CD14-positive monocyte (primary cell): Measurements from ENCODE around the gene OS9. TPM values are rescaled to one million over a fixed set of nuclear protein-coding genes. Genes with fewer than 3 reads are reported as not detected.
"Not testable (repeated sequence)": the region's sequence is repeated elsewhere in the genome, so short reads cannot be mapped to it uniquely, and the experiment has no call there.

Source experiments
- DNase-seq, 3 donors: peaks; one replicate each; pipeline ENCODE4 v3.0.0-alpha.2; 2011 to 2022
- H2AFZ ChIP-seq: 2 replicates; pipeline ENCODE4 v1.6.0; 2012; ENCODE audit warnings: mild to moderate bottlenecking, low read depth, low read length, inconsistent platforms; ENCODE audit not compliant: insufficient read depth, poor library complexity, severe bottlenecking
- H3K27ac ChIP-seq, 2 donors: 1 replicate in 1 of 2; 2 replicates in 1 of 2; pipeline ENCODE4 v1.5.1; 2012 to 2013; ENCODE audit warnings: low read length in 2 of 2, control low read depth in 1 of 2, inconsistent platforms in 1 of 2, low read depth in 1 of 2, mild to moderate bottlenecking in 1 of 2
- H3K27me3 ChIP-seq, 2 donors: one replicate each; pipeline versions ENCODE4 v1.6.0 to v1.6.1; 2011 to 2013; ENCODE audit warnings: low read length in 2 of 2; ENCODE audit not compliant: control insufficient read depth in 2 of 2, insufficient read depth in 2 of 2
- H3K36me3 ChIP-seq, 2 donors: replicated peaks in 1 of 2; 1 replicate in 1 of 2; 2 replicates in 1 of 2; pipeline versions ENCODE4 v1.5.1 to v1.6.1; 2012 to 2013; ENCODE audit warnings: low read length in 2 of 2, control low read depth in 1 of 2, inconsistent platforms in 1 of 2, mild to moderate bottlenecking in 1 of 2; ENCODE audit not compliant: insufficient read depth in 2 of 2, control insufficient read depth in 1 of 2
- H3K4me1 ChIP-seq, 2 donors: 1 replicate in 1 of 2; 2 replicates in 1 of 2; pipeline versions ENCODE4 v1.5.1 to v1.6.1; 2012 to 2013; ENCODE audit warnings: low read length in 2 of 2, control low read depth in 1 of 2, inconsistent platforms in 1 of 2, mild to moderate bottlenecking in 1 of 2, moderate library complexity in 1 of 2; ENCODE audit not compliant: insufficient read depth in 2 of 2, control insufficient read depth in 1 of 2
- H3K4me2 ChIP-seq: replicated peaks from 2 replicates; pipeline ENCODE3; 2012; ENCODE audit warnings: low read length, moderate library complexity, mild to moderate bottlenecking; ENCODE audit not compliant: poor library complexity, severe bottlenecking; ENCODE audit errors: extremely low read depth
- H3K4me3 ChIP-seq, 3 experiments: fragments of 200-600 bp in 1 of 3; sonication (generic) in 1 of 3; replicated peaks in 1 of 3; 1 replicate in 2 of 3; 2 replicates in 1 of 3; pipeline ENCODE4 v1.5.1; 2011 to 2013; ENCODE audit warnings: low read length in 3 of 3, mild to moderate bottlenecking in 3 of 3, control low read depth in 2 of 3, low read depth in 2 of 3, inconsistent platforms in 1 of 3, moderate library complexity in 1 of 3
- H3K79me2 ChIP-seq: 2 replicates; pipeline ENCODE4 v1.6.0; 2012; ENCODE audit warnings: mild to moderate bottlenecking, control low read depth, inconsistent platforms, low read length, moderate library complexity; ENCODE audit not compliant: insufficient read depth
- H3K9ac ChIP-seq: 2 replicates; pipeline ENCODE4 v1.6.0; 2017; ENCODE audit warnings: low read length, mild to moderate bottlenecking; ENCODE audit not compliant: insufficient read depth, poor library complexity, severe bottlenecking
- H3K9me3 ChIP-seq, 2 donors: replicated peaks in 1 of 2; 1 replicate in 1 of 2; 2 replicates in 1 of 2; pipeline versions ENCODE4 v1.5.1 to v1.6.1; 2012 to 2013; ENCODE audit warnings: low read length in 2 of 2, control low read depth in 1 of 2; ENCODE audit not compliant: control insufficient read depth in 1 of 2, insufficient read depth in 1 of 2
- H4K20me1 ChIP-seq: 2 replicates; pipeline ENCODE4 v1.6.0; 2012; ENCODE audit warnings: mild to moderate bottlenecking, low read length, control low read depth, moderate library complexity; ENCODE audit not compliant: insufficient read depth
- H3K27ac Mint-ChIP-seq, 7 donors: one replicate each; pipeline ENCODE4 v1.8.0; 2020; ENCODE audit warnings: mild to moderate bottlenecking in 7 of 7, mixed read lengths in 7 of 7, moderate library complexity in 6 of 7, inconsistent platforms in 2 of 7
- H3K27me3 Mint-ChIP-seq, 3 donors: one replicate each; pipeline ENCODE4 v1.8.0; 2021 to 2022; ENCODE audit warnings: low read depth in 3 of 3, mild to moderate bottlenecking in 3 of 3, mixed read lengths in 3 of 3, moderate library complexity in 3 of 3, inconsistent platforms in 1 of 3
- H3K36me3 Mint-ChIP-seq, 2 donors: one replicate each; pipeline ENCODE4 v1.8.0; 2020; ENCODE audit warnings: mixed read lengths in 2 of 2, inconsistent platforms in 1 of 2, mild to moderate bottlenecking in 1 of 2
- H3K4me1 Mint-ChIP-seq: one replicate; pipeline ENCODE4 v1.8.0; 2020; ENCODE audit warnings: mild to moderate bottlenecking, mixed read lengths
- H3K4me3 Mint-ChIP-seq, 2 donors: one replicate each; pipeline ENCODE4 v1.8.0; 2020; ENCODE audit warnings: mild to moderate bottlenecking in 2 of 2, mixed read lengths in 2 of 2, moderate library complexity in 1 of 2
- H3K9me3 Mint-ChIP-seq, 7 donors: one replicate each; pipeline ENCODE4 v1.8.0; 2020 to 2022; ENCODE audit warnings: mixed read lengths in 7 of 7, mild to moderate bottlenecking in 6 of 7, moderate library complexity in 6 of 7, inconsistent platforms in 2 of 7
- CTCF ChIP-seq: fragments of 200-600 bp; IDR thresholded peaks from one replicate; pipeline ENCODE4 v1.8.0; 2022; ENCODE audit warnings: antibody characterized with exemption, mild to moderate bottlenecking
- WGBS: methylation state at CpG from one replicate; pipeline ENCODE4 v1.1.5; 2013; ENCODE audit warnings: missing lambda C conversion rate; ENCODE audit not compliant: insufficient coverage; 5-methylcytosine and 5-hydroxymethylcytosine counted together
- intact Hi-C, 2 donors: fragments of 100-400 bp; cut with micrococcal nuclease; formaldehyde crosslinking; loops; one replicate each; pipeline versions ENCODE4 v1.15.0 to v1.15.1; 2023
- polyA plus RNA-seq, 3 donors: library from polyadenylated mRNA; depleted of rRNA in 1 of 3; unstranded in 2 of 3; stranded (reverse) in 1 of 3; fragments of 300-500 nt in 2 of 3; fragments of >200 nt in 1 of 3; fragmentation: Illumina TruSeq in 2 of 3; gene quantifications; 1 replicate in 2 of 3; 2 replicates in 1 of 3; pipeline ENCODE4 v1.2.3, GENCODE V29; 2012 to 2021

OS9 gene
- polyA plus RNA-seq, 3 donors, result 90.9 to 484 (median 128) TPM

- no peaks in the 10 kb centered on the region for H4K20me1 ChIP-seq
- peaks cover 3 to 12% (median 10%) of the 10 kb centered on the region in 3 donors for H3K27me3 Mint-ChIP-seq
- no peaks in the 10 kb centered on the region for H3K4me1 ChIP-seq
- no CpG with 5 or more reads among the region's 4 CpGs for WGBS
- no peaks in the 10 kb centered on the region for H3K36me3 Mint-ChIP-seq
- no peak overlapping the region for H3K4me3 ChIP-seq
- no peaks in the 10 kb centered on the region for H3K27me3 ChIP-seq
- no peak for DNase-seq
- H3K9ac ChIP-seq, result no peak overlapping the region
- H3K36me3 ChIP-seq, result no peaks in the 10 kb centered on the region
- peaks cover 7 to 19% of the 10 kb centered on the region in 2 donors for H3K9me3 ChIP-seq
- H3K4me2 ChIP-seq, result no peak overlapping the region
- H3K4me1 Mint-ChIP-seq, result no peaks in the 10 kb centered on the region
- no peak overlapping the region for H3K27ac ChIP-seq
- H3K27ac Mint-ChIP-seq, result no peak overlapping the region
- H3K4me3 Mint-ChIP-seq, result no peak overlapping the region
- H3K9me3 Mint-ChIP-seq, result peaks cover 15 to 39% (median 31%) of the 10 kb centered on the region in 7 donors
- no peak overlapping the region for H2AFZ ChIP-seq
- intact Hi-C loops, result no loop called here
- H3K79me2 ChIP-seq, result no peaks in the 10 kb centered on the region
- TF ChIP-seq CTCF, result no peak
Observed at GRCh38 chr12:57661376-57661775, 32.6 kb upstream of the OS9 start.

- H3K4me1 Mint-ChIP-seq, intact Hi-C loops, H3K27me3 Mint-ChIP-seq, H3K27me3 ChIP-seq, H3K79me2 ChIP-seq, DNase-seq, H3K4me2 ChIP-seq, H3K9ac ChIP-seq, H3K4me1 ChIP-seq, H2AFZ ChIP-seq, H3K36me3 Mint-ChIP-seq, H3K4me3 Mint-ChIP-seq, H3K27ac ChIP-seq, H3K27ac Mint-ChIP-seq, H3K4me3 ChIP-seq, H4K20me1 ChIP-seq, H3K36me3 ChIP-seq: not testable (repeated sequence)
- 96% methylated on average over 24 of the region's 34 CpGs for WGBS
- H3K9me3 ChIP-seq, result peaks cover 5 to 16% of the 10 kb centered on the region in 2 donors
- peaks cover 10 to 35% (median 28%) of the 10 kb centered on the region in 7 donors for H3K9me3 Mint-ChIP-seq
Observed at GRCh38 chr12:57665066-57665820, 28.7 kb upstream of the OS9 start.
